ENCODE data around the gene ABHD10.

DNA sequence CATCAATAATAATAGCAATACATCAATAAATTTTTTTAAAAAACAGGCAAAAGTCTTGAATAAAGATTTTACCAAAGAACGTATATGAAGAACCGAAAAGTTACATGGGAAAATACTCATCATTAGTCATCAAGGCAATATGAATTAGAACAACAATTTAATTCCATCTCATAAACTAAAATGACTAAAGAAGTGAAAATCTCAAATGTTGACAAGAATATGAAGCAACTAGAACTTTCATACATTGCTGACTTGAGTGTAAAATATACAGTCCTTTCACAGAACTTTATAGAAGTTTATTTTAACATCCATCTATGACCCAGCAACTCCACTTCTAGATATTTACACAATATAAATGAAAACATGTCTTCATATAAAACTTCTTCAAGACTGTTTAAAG, 35.3 kb upstream of the ABHD10 start:
- TF ChIP-seq, protein P1, sequence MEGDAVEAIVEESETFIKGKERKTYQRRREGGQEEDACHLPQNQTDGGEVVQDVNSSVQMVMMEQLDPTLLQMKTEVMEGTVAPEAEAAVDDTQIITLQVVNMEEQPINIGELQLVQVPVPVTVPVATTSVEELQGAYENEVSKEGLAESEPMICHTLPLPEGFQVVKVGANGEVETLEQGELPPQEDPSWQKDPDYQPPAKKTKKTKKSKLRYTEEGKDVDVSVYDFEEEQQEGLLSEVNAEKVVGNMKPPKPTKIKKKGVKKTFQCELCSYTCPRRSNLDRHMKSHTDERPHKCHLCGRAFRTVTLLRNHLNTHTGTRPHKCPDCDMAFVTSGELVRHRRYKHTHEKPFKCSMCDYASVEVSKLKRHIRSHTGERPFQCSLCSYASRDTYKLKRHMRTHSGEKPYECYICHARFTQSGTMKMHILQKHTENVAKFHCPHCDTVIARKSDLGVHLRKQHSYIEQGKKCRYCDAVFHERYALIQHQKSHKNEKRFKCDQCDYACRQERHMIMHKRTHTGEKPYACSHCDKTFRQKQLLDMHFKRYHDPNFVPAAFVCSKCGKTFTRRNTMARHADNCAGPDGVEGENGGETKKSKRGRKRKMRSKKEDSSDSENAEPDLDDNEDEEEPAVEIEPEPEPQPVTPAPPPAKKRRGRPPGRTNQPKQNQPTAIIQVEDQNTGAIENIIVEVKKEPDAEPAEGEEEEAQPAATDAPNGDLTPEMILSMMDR (IDR thresholded peaks at IDR 0.05): no peak
- TF ChIP-seq POLR2A (IDR thresholded peaks at IDR 0.05) (no peak), EP300 (IDR thresholded peaks at IDR 0.05) (no peak), POLR2AphosphoS5 (IDR thresholded peaks at IDR 0.05) (no peak)

All from upper lobe of left lung (tissue), 4 donors.